ENCODE measurements around the gene CCL17.
"Not testable (repeated sequence)": the region's sequence is repeated elsewhere in the genome, so short reads cannot be mapped to it uniquely, and the experiment has no call there.

CCL17 gene

GRCh38 chr16:57435838-57436237 is 31.3 kb downstream of the CCL17 start:
- no peak for DNase-seq

GRCh38 chr16:57439947-57440346 is 35.4 kb downstream of the CCL17 start:
- DNase-seq: not testable (repeated sequence)

- DNase-seq: not testable (repeated sequence)
Observed at GRCh38 chr16:57440551-57440950, 36.0 kb downstream of the CCL17 start.

DNA sequence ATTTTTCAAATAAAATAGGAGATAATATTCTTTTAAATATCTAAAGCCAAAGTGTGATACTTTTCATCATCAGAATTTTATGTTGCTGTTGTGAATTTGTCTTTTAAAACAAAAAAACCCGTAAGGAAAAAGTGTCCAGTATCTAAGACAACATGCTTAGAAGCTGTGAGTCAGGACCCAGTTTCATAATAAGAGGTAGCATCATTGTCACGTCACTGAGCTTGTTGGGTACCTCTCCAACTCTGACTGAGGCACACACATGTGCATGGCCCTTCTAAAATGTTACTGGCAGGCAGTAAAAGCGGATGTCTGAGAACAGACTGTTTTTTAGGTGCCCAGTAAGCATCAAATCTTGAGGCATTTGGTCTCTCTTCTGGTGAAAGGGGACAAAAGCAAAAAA is 40.1 kb downstream of the CCL17 start:
- DNase-seq: no peak

DNA sequence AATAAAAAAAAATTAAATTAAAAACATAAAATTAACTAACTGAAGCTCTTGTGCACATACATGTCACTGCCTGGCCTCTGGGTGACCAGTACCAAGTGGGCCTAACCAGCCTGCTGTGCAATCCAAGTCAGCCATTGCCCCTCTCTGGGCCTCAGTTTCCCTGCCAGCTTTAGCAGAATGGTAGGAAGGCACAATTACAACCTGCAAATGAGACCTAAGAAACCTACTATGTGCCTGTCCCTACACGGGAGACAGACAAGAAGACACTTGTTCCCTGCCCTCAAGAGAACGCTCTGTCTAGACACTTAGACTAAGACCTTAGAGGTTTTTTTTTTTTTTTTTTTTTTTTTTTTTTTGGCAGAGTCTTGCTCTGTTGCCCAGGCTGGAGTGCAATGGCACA is 40.9 kb downstream of the CCL17 start:
- no peak for DNase-seq

DNA sequence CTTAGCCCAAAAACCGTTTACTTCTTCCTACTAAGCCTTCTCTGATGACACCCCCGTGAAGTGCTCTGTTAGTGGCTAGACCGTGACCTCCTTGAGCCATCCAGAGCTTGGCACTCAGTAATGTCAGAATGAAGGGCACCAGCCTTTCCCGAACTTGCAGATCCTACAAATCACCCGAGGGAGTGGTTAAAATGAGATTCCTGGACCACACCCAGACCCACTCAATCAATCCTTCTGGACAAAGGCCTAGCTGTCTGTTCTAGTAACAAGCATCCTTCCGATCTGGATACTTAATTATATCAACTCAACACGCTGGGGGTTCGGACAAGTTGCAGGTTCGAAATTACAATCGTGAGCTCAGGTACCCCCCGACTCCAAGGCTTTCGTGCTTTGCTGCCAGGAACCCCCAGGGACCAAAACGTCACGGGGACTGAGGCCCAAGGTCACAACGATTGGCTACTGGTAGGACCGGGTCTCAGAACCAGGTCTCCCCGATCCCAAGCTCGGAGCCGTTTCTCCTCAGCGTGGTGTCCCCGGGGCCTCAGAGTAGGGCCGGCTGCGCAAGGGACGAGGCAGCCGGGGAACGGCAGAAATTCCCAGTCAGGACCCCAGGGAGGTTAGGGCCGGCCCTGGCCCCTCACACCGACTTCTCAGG is 42.1 kb downstream of the CCL17 start:
- DNase-seq: no peak

DNA sequence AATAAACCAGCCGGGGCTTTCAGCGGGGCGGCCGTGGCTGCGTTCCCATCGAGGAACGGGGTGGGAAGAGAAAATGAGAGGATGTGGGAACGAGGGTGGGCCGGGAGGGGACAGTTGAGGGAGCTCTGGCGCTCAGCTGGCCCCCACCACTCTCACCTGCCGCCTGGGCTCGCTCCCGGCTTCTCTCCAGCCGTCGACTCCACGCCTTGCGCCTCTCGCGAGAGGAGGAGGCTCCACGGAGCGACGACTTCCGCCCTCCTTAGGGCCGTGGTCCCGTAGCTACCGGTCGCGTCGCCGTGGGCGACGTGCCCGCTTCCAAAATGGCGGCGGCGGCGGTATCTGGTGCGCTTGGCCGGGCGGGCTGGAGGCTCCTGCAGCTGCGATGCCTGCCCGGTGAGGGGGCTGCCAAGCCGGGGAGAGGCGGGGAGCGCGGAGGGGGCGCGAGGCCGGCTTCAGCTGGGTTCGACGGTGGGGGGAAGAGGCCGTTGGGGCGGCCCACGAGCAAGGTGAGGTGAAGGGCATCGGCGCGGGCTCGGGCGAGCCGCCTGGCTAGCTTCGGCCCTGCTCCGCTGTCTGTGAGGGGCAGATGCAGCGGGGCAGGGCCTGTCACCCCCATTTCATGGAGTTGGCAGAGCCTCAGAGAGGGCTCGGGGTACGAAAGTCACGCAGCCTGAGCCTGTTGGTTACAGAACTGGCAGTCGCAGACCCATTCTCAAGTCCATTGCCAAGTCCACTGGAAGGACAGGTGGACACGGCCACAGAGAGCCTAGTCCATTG is 42.8 kb downstream of the CCL17 start, which contains the start of the genes CIAPIN1 and COQ9:
TSS of gene CIAPIN1 (minus strand) at position 200 of the 777 bp plus-strand sequence. CDS start 6,457 bp downstream, outside the sequence.
TSS of gene COQ9 (plus strand) at position 294 of the 777 bp plus-strand sequence. CDS start at position 321, 27 bp downstream.
- peak; percentile 88 for DNase-seq

- no peak for DNase-seq
Observed at GRCh38 chr16:57452021-57452420, 47.5 kb downstream of the CCL17 start.

- peak; percentile 90 for DNase-seq
Observed at GRCh38 chr16:57462209-57462977, 57.8 kb downstream of the CCL17 start, which contains the start of gene POLR2C. Gene POLR2C (plus strand): TSS chr16:57462679. CDS start chr16:57462725, 46 bp downstream.

DNA sequence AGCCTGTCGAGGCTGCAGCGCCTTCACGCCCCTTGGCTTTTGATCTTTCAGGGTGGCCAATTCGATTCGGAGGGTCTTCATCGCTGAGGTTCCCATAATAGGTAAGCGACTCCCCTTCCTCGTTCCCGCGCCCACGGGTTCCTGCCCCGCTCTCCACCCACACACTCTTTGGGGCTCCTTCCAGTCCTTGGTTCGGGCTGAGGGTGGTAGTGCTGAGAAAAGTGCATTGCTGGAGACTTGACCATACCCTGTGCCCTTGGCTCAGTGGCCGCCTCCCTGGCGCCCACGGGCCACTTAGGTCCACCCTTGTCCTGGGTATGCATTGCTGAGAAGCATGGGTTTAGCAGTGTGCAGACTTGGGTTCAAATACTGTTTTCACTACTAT is 58.4 kb downstream of the CCL17 start:
- DNase-seq: no peak

GRCh38 chr16:57464523-57464922 is 60.0 kb downstream of the CCL17 start:
- DNase-seq: no peak

Data from activated effector memory CD4-positive, alpha-beta T cell treated with Interleukin-2 at 50 U/mL for 16 hours (primary cell).